Skeletal muscle tissue (tissue), 4 donors: ENCODE data around the gene FAM171A1. TPM values are rescaled to one million over a fixed set of nuclear protein-coding genes. Genes with fewer than 3 reads are reported as not detected.
"Not testable (repeated sequence)": the region's sequence is repeated elsewhere in the genome, so short reads cannot be mapped to it uniquely, and the experiment has no call there.

Source experiments
- H3K27ac ChIP-seq: one replicate; pipeline ENCODE4 v1.7.0; 2013; ENCODE audit warnings: mild to moderate bottlenecking, low read depth, low read length, inconsistent platforms
- H3K27me3 ChIP-seq, 3 donors: one replicate each; pipeline ENCODE4 v1.7.0; 2013; ENCODE audit warnings: low read length in 3 of 3; ENCODE audit not compliant: control insufficient read depth in 3 of 3, insufficient read depth in 3 of 3
- H3K36me3 ChIP-seq, 3 donors: one replicate each; pipeline ENCODE4 v1.7.0; 2013; ENCODE audit warnings: low read length in 3 of 3; ENCODE audit not compliant: control insufficient read depth in 3 of 3, insufficient read depth in 3 of 3
- H3K4me1 ChIP-seq, 3 donors: one replicate each; pipeline ENCODE4 v1.7.0; 2013; ENCODE audit warnings: low read length in 3 of 3, mild to moderate bottlenecking in 3 of 3; ENCODE audit not compliant: control insufficient read depth in 3 of 3, insufficient read depth in 3 of 3
- H3K4me3 ChIP-seq, 3 donors: one replicate each; pipeline ENCODE4 v1.7.0; 2013; ENCODE audit warnings: low read length in 3 of 3
- H3K9ac ChIP-seq, 3 donors: one replicate each; pipeline ENCODE4 v1.7.0; 2013; ENCODE audit warnings: low read length in 3 of 3, mild to moderate bottlenecking in 3 of 3, moderate library complexity in 2 of 3, low read depth in 1 of 3
- H3K9me3 ChIP-seq, 3 donors: one replicate each; pipeline ENCODE4 v1.7.0; 2013; ENCODE audit warnings: low read length in 3 of 3; ENCODE audit not compliant: control insufficient read depth in 3 of 3
- total RNA-seq: library from RNA; depleted of rRNA; stranded (reverse); fragments of >200 nt; gene quantifications from one replicate; pipeline ENCODE4 v1.2.3, GENCODE V29; 2014
- donor health status: Osteomylitis.

The FAM171A1 gene
- total RNA-seq, 1 donor from 2014 or later, result 11.0 TPM

DNA sequence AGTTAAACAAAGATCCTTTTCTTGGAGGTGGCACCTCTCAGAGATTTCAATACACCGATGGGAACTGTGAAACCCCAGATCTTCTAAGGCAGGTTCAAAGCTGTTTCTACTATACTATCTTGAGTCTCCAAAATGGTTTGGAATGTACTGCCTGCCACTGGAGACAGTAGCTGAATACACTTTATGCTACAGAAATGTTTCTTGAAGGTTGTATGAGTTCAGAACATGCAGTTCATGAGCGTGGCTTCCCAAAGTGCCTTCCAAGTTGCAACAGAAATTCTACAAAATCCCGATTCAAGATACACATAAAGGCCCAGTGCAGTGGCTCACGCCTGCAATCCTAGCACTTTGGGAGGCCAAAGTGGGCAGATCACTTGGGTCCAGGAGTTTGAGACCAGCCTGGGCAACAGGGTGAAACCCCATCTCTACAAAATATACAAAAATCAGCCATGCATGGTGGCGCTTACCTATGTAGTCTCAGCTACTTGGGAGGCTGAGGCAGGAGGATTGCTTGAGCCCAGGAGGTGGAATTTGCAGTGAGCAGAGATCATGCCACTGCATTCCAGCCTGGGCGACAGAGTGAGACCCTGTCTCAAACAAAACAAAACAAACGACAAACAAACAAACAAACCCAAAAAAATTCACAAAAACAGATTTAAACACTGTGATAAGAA lies 36.3 kb downstream of the FAM171A1 start:
- Histone ChIP-seq H3K27ac (no peak overlapping the region), H3K9ac (no peak overlapping the region), H3K36me3 (no peaks in the 10 kb centered on the region), H3K27me3 (no peaks in the 10 kb centered on the region), H3K4me1 (no peaks in the 10 kb centered on the region), H3K4me3 (no peak overlapping the region), H3K9me3 (no peaks in the 10 kb centered on the region)

- Histone ChIP-seq H3K4me1 (no peaks in the 10 kb centered on the region), H3K27me3 (no peaks in the 10 kb centered on the region), H3K9ac (no peak overlapping the region), H3K9me3 (no peaks in the 10 kb centered on the region), H3K4me3 (no peak overlapping the region), H3K27ac (no peak overlapping the region), H3K36me3 (no peaks in the 10 kb centered on the region)
Observed at GRCh38 chr10:15333909-15334649, 37.0 kb downstream of the FAM171A1 start.

- not testable (repeated sequence) for H3K4me3 ChIP-seq, H3K9me3 ChIP-seq, H3K4me1 ChIP-seq, H3K27ac ChIP-seq, H3K9ac ChIP-seq, H3K27me3 ChIP-seq, H3K36me3 ChIP-seq
Observed at GRCh38 chr10:15333181-15333580, 37.9 kb downstream of the FAM171A1 start.

- H3K27me3 ChIP-seq, result no peaks in the 10 kb centered on the region
- H3K9ac ChIP-seq, result no peak overlapping the region
- no peak overlapping the region for H3K27ac ChIP-seq
- no peaks in the 10 kb centered on the region for H3K4me1 ChIP-seq
- no peaks in the 10 kb centered on the region for H3K36me3 ChIP-seq
- H3K9me3 ChIP-seq, result no peaks in the 10 kb centered on the region
- H3K4me3 ChIP-seq, result no peak overlapping the region
Observed at GRCh38 chr10:15331461-15331860, 39.6 kb downstream of the FAM171A1 start.

DNA sequence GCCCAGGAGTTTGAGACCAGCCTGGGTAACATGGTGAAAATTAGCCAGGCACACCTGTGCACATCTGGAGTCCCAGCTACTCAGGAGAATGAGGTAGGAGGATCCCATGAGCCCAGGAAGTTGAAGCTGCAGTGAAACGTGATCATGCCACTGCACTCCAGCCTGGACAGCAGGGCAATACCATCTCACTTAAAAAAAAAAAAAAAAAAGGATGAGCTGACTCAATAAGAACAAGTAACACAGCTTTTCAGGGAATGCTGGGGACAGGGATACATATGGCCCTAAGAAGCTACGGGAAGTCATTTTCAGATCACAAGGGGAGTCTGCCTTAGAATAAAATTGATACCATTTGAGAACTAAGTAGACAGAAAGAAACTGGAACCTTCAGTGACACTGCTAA lies 41.7 kb downstream of the FAM171A1 start:
- H3K9ac ChIP-seq, result no peak overlapping the region
- no peaks in the 10 kb centered on the region for H3K4me1 ChIP-seq
- H3K4me3 ChIP-seq, result no peak overlapping the region
- H3K36me3 ChIP-seq, result no peaks in the 10 kb centered on the region
- no peaks in the 10 kb centered on the region for H3K9me3 ChIP-seq
- no peaks in the 10 kb centered on the region for H3K27me3 ChIP-seq
- H3K27ac ChIP-seq, result no peak overlapping the region

DNA sequence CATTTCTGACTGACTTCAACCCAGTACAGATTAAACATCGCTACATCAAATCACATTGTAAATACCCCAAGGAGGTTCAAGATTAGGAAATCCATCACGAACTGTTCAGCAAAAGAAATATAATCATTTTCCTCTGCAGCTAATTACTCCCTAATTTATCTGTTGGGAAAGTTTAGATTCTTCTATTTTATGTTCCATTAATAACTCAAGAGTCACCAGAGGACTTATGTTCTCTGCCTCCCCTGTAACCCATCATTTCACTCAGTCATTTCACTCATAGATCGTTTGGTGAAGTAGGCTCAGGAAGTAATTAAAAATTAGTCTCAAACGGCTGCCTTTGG lies 45.2 kb downstream of the FAM171A1 start:
- Histone ChIP-seq H3K4me1 (peaks cover 0 to 3% (median 0%) of the 10 kb centered on the region in 3 donors), H3K27me3 (no peaks in the 10 kb centered on the region), H3K9ac (no peak overlapping the region), H3K27ac (no peak overlapping the region), H3K36me3 (no peaks in the 10 kb centered on the region), H3K9me3 (no peaks in the 10 kb centered on the region), H3K4me3 (no peak overlapping the region)

DNA sequence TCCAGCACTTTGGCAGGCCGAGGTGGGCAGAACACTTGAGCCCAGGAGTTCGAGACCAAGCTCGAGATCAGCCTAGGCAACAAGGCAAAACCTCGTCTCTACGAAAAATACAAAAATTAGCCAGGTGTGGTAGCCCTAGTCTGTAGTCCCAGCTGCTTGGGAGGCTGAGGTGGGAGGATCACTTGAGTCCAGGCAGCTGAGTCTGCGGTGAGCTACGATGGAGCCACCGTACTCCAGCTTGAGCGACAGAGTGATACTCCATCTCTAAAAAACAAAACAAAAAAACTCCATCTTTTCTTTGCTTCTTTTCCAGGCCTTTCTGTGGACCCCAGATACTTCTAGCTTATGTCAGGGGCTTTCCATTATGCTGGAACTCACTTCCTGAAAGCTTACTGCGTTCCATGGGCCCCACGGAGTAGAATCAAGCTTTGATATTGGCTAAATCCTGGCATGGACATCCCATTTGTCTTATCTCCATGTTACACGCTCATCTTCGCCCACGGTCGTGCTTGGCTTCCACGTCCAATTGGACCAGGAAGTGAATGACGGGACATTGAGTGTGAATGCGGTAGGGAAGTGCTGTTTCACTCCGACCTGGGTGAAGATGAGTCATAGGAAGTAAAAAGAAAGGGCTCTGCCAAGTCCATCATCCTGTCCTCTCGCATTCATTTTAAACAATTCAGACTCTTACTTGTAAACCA lies 45.7 kb downstream of the FAM171A1 start:
- H3K9ac ChIP-seq, result no peak overlapping the region
- H3K4me3 ChIP-seq, result no peak overlapping the region
- H3K9me3 ChIP-seq, result no peaks in the 10 kb centered on the region
- H3K27me3 ChIP-seq, result no peaks in the 10 kb centered on the region
- H3K36me3 ChIP-seq, result no peaks in the 10 kb centered on the region
- peaks cover 0 to 3% (median 0%) of the 10 kb centered on the region in 3 donors for H3K4me1 ChIP-seq
- H3K27ac ChIP-seq, result no peak overlapping the region

GRCh38 chr10:15324611-15325010 lies 46.5 kb downstream of the FAM171A1 start:
- no peak overlapping the region for H3K4me3 ChIP-seq
- H3K27ac ChIP-seq, result no peak overlapping the region
- H3K36me3 ChIP-seq, result no peaks in the 10 kb centered on the region
- H3K27me3 ChIP-seq, result no peaks in the 10 kb centered on the region
- no peaks in the 10 kb centered on the region for H3K9me3 ChIP-seq
- H3K9ac ChIP-seq, result no peak overlapping the region
- H3K4me1 ChIP-seq, result peaks cover 0 to 3% (median 0%) of the 10 kb centered on the region in 3 donors

DNA sequence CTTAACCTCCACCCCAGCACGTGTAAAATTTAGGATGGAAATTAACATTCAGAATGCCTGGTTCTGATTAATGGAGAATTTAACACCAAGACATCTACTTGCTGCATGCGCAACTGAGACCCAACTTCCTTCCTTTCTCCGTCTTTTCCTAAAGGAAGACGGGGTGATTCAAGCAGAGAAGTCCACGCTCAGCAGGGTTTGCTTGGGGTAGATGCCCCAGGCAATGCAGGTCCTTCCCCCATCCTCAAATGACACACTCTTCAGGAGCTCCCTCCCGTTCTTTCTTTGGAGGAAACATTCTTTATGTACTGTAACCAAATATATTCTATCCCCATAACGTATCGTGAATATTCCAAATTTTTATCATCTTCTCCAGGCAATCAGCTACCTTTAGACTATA lies 47.0 kb downstream of the FAM171A1 start:
- peaks cover 0 to 3% (median 0%) of the 10 kb centered on the region in 3 donors for H3K4me1 ChIP-seq
- no peaks in the 10 kb centered on the region for H3K9me3 ChIP-seq
- H3K27ac ChIP-seq, result no peak overlapping the region
- H3K27me3 ChIP-seq, result no peaks in the 10 kb centered on the region
- H3K36me3 ChIP-seq, result no peaks in the 10 kb centered on the region
- H3K9ac ChIP-seq, result no peak overlapping the region
- no peak overlapping the region for H3K4me3 ChIP-seq

DNA sequence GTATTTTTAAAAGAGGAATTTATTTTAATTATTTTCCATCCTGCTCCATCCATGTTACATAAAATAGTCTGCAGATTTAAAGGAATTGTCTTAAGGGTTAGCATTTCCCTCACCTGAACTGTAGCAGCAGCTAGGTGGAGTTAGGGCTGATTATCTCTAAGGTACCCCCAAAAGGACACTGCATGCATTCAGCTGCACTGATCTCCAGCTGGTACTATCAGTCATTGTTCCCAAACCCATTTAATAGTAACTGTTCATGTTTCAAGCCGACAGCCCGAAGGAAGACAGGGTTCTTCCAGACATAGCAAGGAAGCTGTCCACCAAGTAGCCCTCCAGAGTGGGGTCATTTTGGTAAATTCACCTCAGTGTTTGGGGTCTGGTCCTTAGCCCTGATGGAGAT lies 48.7 kb downstream of the FAM171A1 start:
- no peaks in the 10 kb centered on the region for H3K36me3 ChIP-seq
- no peaks in the 10 kb centered on the region for H3K9me3 ChIP-seq
- H3K27me3 ChIP-seq, result no peaks in the 10 kb centered on the region
- H3K27ac ChIP-seq, result no peak overlapping the region
- H3K4me1 ChIP-seq, result peaks cover 0 to 3% (median 0%) of the 10 kb centered on the region in 3 donors
- H3K4me3 ChIP-seq, result no peak overlapping the region
- H3K9ac ChIP-seq, result no peak overlapping the region
